A673 (cell line): Measurements from ENCODE around the gene CCDC148. TPM values are rescaled to one million over a fixed set of nuclear protein-coding genes. Genes with fewer than 3 reads are reported as not detected.
"Not testable (repeated sequence)": the region's sequence is repeated elsewhere in the genome, so short reads cannot be mapped to it uniquely, and the experiment has no call there.

Experiments
- BruUV-seq: library from RNA; stranded (reverse); fragments of 400-500 nt; replicated peaks from 2 replicates; lab custom pipeline; 2021; lab: Mats Ljungman, UMichigan
- CTCF ChIA-PET: fragments of 300-600 bp; sonication (Branson Sonifier 250); formaldehyde crosslinking; loops from one replicate; lab custom pipeline; 2022; ENCODE audit warnings: antibody characterized with exemption; lab: Charles Lee
- POLR2A ChIA-PET: fragments of 300-600 bp; sonication (Branson Sonifier 250); formaldehyde crosslinking; loops from one replicate; lab custom pipeline; 2022; ENCODE audit warnings: antibody characterized with exemption; ENCODE audit not compliant: low non-redundant PET; lab: Charles Lee
- DNase-seq: peaks from one replicate; pipeline ENCODE4 v3.0.0-alpha.2; 2015; ENCODE audit warnings: low spot score
- H3K27ac ChIP-seq: fragments of 200-600 bp; sonication (generic); 2 replicates; pipeline ENCODE4 v1.5.1; 2016; ENCODE audit warnings: mixed run types, low read depth, mild to moderate bottlenecking, mixed read lengths, antibody characterized with exemption, low read length; ENCODE audit not compliant: poor library complexity, severe bottlenecking
- H3K27me3 ChIP-seq: fragments of 200-600 bp; sonication (generic); replicated peaks from 2 replicates; pipeline ENCODE4 v1.6.1; 2017; ENCODE audit warnings: mixed run types, low read depth, mild to moderate bottlenecking, mixed read lengths, antibody characterized with exemption, low read length; ENCODE audit not compliant: insufficient read depth, poor library complexity
- H3K36me3 ChIP-seq: fragments of 200-600 bp; sonication (generic); 2 replicates; pipeline ENCODE4 v1.6.1; 2016; ENCODE audit warnings: mixed run types, mild to moderate bottlenecking, mixed read lengths, antibody characterized with exemption, low read length; ENCODE audit not compliant: insufficient read depth, poor library complexity, severe bottlenecking
- H3K4me1 ChIP-seq: fragments of 200-600 bp; sonication (generic); 2 replicates; pipeline ENCODE4 v1.6.1; 2017; ENCODE audit warnings: mixed run types, mild to moderate bottlenecking, mixed read lengths, antibody characterized with exemption, low read length; ENCODE audit not compliant: insufficient read depth, poor library complexity, severe bottlenecking
- H3K4me3 ChIP-seq: fragments of 200-600 bp; sonication (generic); 2 replicates; pipeline ENCODE4 v1.5.1; 2016; ENCODE audit warnings: low read depth, mixed run types, mild to moderate bottlenecking, mixed read lengths, low read length; ENCODE audit not compliant: poor library complexity, severe bottlenecking
- H3K9me3 ChIP-seq: fragments of 200-600 bp; sonication (generic); 2 replicates; pipeline ENCODE4 v1.6.1; 2016; ENCODE audit warnings: mixed run types, low read depth, mild to moderate bottlenecking, mixed read lengths, antibody characterized with exemption, low read length; ENCODE audit not compliant: poor library complexity, severe bottlenecking
- EZH2 ChIP-seq: fragments of 200-600 bp; sonication (generic); IDR thresholded peaks from 2 replicates; pipeline ENCODE4 v1.6.1; 2017; ENCODE audit warnings: borderline replicate concordance, low read depth, mild to moderate bottlenecking, mixed read lengths, antibody characterized with exemption, low read length; ENCODE audit not compliant: poor library complexity, severe bottlenecking
- intact Hi-C: fragments of 100-400 bp; cut with micrococcal nuclease; formaldehyde crosslinking; loops from one replicate; pipeline ENCODE4 v1.10.0; 2022; ENCODE audit not compliant: unreplicated experiment
- total RNA-seq: library from RNA; stranded (reverse); gene quantifications from 2 replicates; pipeline ENCODE4 v1.2.3, GENCODE V29; 2021
- TF ChIP-seq, protein P1 (sequence below): fragments of 300-800, 200-600 bp; sonication (generic); conservative IDR thresholded peaks from 2 replicates; pipeline ENCODE4 v1.5.1; 2017; ENCODE audit warnings: low read depth, mild to moderate bottlenecking, antibody characterized with exemption, low read length, moderate library complexity, mixed read lengths

CCDC148 gene
- total RNA-seq, 1 experiment from 2014 or later: 0.90 TPM

- H3K4me3 ChIP-seq: no peak overlapping the region
- no peaks in the 10 kb centered on the region for H3K27me3 ChIP-seq
- H3K27ac ChIP-seq: no peak overlapping the region
- TF ChIP-seq EZH2: no peak
- POLR2A ChIA-PET: no interaction called here
- no peaks in the 10 kb centered on the region for H3K9me3 ChIP-seq
- H3K36me3 ChIP-seq: no peaks in the 10 kb centered on the region
- CTCF ChIA-PET: no interaction called here
- BruUV-seq: no TSS peak
- DNase-seq: no peak
- intact Hi-C loops: no loop called here
- H3K4me1 ChIP-seq: no peaks in the 10 kb centered on the region
Observed at GRCh38 chr2:158366342-158366741, 90.2 kb downstream of the CCDC148 start.

- Histone ChIP-seq H3K4me1 (no peaks in the 10 kb centered on the region), H3K36me3 (no peaks in the 10 kb centered on the region), H3K9me3 (no peaks in the 10 kb centered on the region), H3K27ac (no peak overlapping the region), H3K27me3 (no peaks in the 10 kb centered on the region), H3K4me3 (no peak overlapping the region)
- ChIA-PET CTCF (no interaction called here), POLR2A (no interaction called here)
- intact Hi-C loops: no loop called here
- DNase-seq: peak; percentile 45
- no TSS peak for BruUV-seq
- TF ChIP-seq EZH2: no peak
- TF ChIP-seq, protein P1, sequence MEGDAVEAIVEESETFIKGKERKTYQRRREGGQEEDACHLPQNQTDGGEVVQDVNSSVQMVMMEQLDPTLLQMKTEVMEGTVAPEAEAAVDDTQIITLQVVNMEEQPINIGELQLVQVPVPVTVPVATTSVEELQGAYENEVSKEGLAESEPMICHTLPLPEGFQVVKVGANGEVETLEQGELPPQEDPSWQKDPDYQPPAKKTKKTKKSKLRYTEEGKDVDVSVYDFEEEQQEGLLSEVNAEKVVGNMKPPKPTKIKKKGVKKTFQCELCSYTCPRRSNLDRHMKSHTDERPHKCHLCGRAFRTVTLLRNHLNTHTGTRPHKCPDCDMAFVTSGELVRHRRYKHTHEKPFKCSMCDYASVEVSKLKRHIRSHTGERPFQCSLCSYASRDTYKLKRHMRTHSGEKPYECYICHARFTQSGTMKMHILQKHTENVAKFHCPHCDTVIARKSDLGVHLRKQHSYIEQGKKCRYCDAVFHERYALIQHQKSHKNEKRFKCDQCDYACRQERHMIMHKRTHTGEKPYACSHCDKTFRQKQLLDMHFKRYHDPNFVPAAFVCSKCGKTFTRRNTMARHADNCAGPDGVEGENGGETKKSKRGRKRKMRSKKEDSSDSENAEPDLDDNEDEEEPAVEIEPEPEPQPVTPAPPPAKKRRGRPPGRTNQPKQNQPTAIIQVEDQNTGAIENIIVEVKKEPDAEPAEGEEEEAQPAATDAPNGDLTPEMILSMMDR: no peak
Observed at GRCh38 chr2:158359846-158360245, 96.7 kb downstream of the CCDC148 start.

DNA sequence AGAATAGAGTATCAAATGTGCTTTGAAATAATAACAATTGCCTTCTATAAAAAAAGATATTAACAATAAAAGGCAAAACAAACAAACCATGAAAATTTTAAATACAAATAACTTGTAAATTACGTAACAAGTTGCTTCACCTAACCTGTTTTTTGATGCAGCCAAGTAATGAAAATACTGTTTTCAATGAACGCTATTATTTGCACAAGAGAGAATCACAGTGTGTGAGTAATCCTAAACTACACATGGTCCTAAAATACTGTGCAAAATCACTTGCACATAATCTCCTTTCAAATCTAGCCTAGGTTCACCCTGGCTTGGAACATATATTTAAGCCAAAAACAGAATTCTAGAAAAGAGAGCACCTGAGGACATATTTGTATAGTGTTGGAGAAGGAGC is 98.9 kb downstream of the CCDC148 start:
- Histone ChIP-seq H3K4me3 (no peak overlapping the region), H3K4me1 (no peaks in the 10 kb centered on the region), H3K27ac (no peak overlapping the region), H3K27me3 (no peaks in the 10 kb centered on the region), H3K36me3 (no peaks in the 10 kb centered on the region), H3K9me3 (no peaks in the 10 kb centered on the region)
- TF ChIP-seq, protein P1: no peak
- TF ChIP-seq EZH2: no peak
- ChIA-PET POLR2A (no interaction called here), CTCF (no interaction called here)
- intact Hi-C loops: no loop called here
- no TSS peak for BruUV-seq
- no peak for DNase-seq

- no peak for TF ChIP-seq EZH2
- TF ChIP-seq, protein P1: no peak
- Histone ChIP-seq H3K36me3 (no peaks in the 10 kb centered on the region), H3K4me1 (no peaks in the 10 kb centered on the region), H3K9me3 (no peaks in the 10 kb centered on the region), H3K27ac (no peak overlapping the region), H3K27me3 (no peaks in the 10 kb centered on the region), H3K4me3 (no peak overlapping the region)
- ChIA-PET POLR2A (no interaction called here), CTCF (no interaction called here)
- DNase-seq: no peak
- intact Hi-C loops: no loop called here
- no TSS peak for BruUV-seq
Observed at GRCh38 chr2:158357122-158357521, 99.4 kb downstream of the CCDC148 start.

DNA sequence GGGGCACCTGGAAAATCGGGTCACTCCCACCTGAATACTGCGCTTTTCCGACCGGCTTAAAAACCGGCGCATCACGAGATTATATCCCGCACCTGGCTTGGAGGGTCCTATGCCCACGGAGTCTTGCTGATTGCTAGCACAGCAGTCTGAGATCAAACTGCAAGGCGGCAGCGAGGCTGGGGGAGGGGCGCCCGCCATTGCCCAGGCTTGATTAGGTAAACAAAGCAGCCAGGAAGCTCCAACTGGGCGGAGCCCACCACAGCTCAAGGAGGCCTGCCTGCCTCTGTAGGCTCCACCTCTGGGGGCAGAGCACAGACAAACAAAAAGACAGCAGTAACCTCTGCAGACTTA is 105.1 kb downstream of the CCDC148 start:
- H3K36me3 ChIP-seq, CTCF ChIA-PET, DNase-seq, intact Hi-C loops, H3K27ac ChIP-seq, H3K9me3 ChIP-seq, BruUV-seq, POLR2A ChIA-PET, H3K27me3 ChIP-seq, H3K4me3 ChIP-seq, H3K4me1 ChIP-seq: not testable (repeated sequence)
